BE2C (cell line): ENCODE results near the gene CLDN10.
"Not testable (repeated sequence)": the region's sequence is repeated elsewhere in the genome, so short reads cannot be mapped to it uniquely, and the experiment has no call there.

Experiments
- DNase-seq: peaks from one replicate; pipeline ENCODE4 v3.0.0-alpha.2; 2020
- H3K27me3 ChIP-seq: fragments of 250-450 bp; sonication (Bioruptor Pico); 2 replicates; pipeline ENCODE4 v1.5.1; 2020; ENCODE audit warnings: mild to moderate bottlenecking
- H3K36me3 ChIP-seq: fragments of 250-450 bp; sonication (Bioruptor Pico); 2 replicates; pipeline ENCODE4 v1.5.1; 2020; ENCODE audit warnings: mild to moderate bottlenecking
- H3K4me1 ChIP-seq: fragments of 250-450 bp; sonication (Bioruptor Pico); 2 replicates; pipeline ENCODE4 v1.5.1; 2020
- H3K4me3 ChIP-seq: 2 replicates; pipeline ENCODE4 v1.5.1; 2011; ENCODE audit warnings: low read depth, low read length
- H3K9me3 ChIP-seq: fragments of 250-450 bp; sonication (Bioruptor Pico); 2 replicates; pipeline ENCODE4 v1.5.1; 2020
- CTCF ChIP-seq: IDR thresholded peaks from 2 replicates; pipeline ENCODE4 v1.5.1; 2012; ENCODE audit warnings: mild to moderate bottlenecking, low read depth, low read length

CLDN10 gene

GRCh38 chr13:95509521-95510310 is 42.8 kb upstream of the CLDN10 start:
- TF ChIP-seq CTCF: no peak
- Histone ChIP-seq H3K9me3 (no peaks in the 10 kb centered on the region), H3K27me3 (no peaks in the 10 kb centered on the region), H3K36me3 (no peaks in the 10 kb centered on the region), H3K4me1 (no peaks in the 10 kb centered on the region), H3K4me3 (no peak overlapping the region)
- DNase-seq: no peak

- Histone ChIP-seq H3K9me3 (no peaks in the 10 kb centered on the region), H3K36me3 (no peaks in the 10 kb centered on the region), H3K27me3 (no peaks in the 10 kb centered on the region; the same call in 1 of the 2 replicates), H3K4me1 (no peaks in the 10 kb centered on the region), H3K4me3 (no peak overlapping the region)
- no peak for TF ChIP-seq CTCF
- DNase-seq: no peak
These were observed 41.6 kb upstream of the CLDN10 start for GRCh38 chr13:95510950-95511349.

- Histone ChIP-seq H3K4me3 (no peak overlapping the region), H3K9me3 (no peaks in the 10 kb centered on the region), H3K36me3 (no peaks in the 10 kb centered on the region), H3K27me3 (no peaks in the 10 kb centered on the region; the same call in 1 of the 2 replicates), H3K4me1 (no peaks in the 10 kb centered on the region)
- DNase-seq: no peak
- TF ChIP-seq CTCF: no peak
These were observed 40.1 kb upstream of the CLDN10 start for GRCh38 chr13:95512424-95512823.

- TF ChIP-seq CTCF: no peak
- Histone ChIP-seq H3K36me3 (no peaks in the 10 kb centered on the region), H3K27me3 (peaks cover under 1% of the 10 kb centered on the region), H3K9me3 (no peaks in the 10 kb centered on the region), H3K4me3 (no peak overlapping the region), H3K4me1 (no peaks in the 10 kb centered on the region)
- DNase-seq: no peak
These were observed 39.6 kb upstream of the CLDN10 start for GRCh38 chr13:95512957-95513356.

- H3K4me3 ChIP-seq, DNase-seq, H3K9me3 ChIP-seq, H3K27me3 ChIP-seq, H3K36me3 ChIP-seq, H3K4me1 ChIP-seq: not testable (repeated sequence)
These were observed 36.9 kb upstream of the CLDN10 start for GRCh38 chr13:95515606-95516005.

GRCh38 chr13:95516021-95516420 is 36.5 kb upstream of the CLDN10 start:
- no peak for TF ChIP-seq CTCF
- H3K27me3 ChIP-seq: peaks cover 4% of the 10 kb centered on the region
- H3K9me3 ChIP-seq: no peaks in the 10 kb centered on the region
- no peak for DNase-seq
- H3K4me3 ChIP-seq: no peak overlapping the region
- no peaks in the 10 kb centered on the region for H3K36me3 ChIP-seq
- H3K4me1 ChIP-seq: no peaks in the 10 kb centered on the region
